Activated CD4-positive, alpha-beta T cell treated with anti-CD3 and anti-CD28 coated beads for 24 hours (primary cell): ENCODE measurements around the gene ASF1B.
A peak's percentile ranks its signal among the peaks of the same experiment; 100 is the strongest.

Experiments used
- DNase-seq, 2 donors: peaks; one replicate each; pipeline ENCODE4 v3.0.0-alpha.2; 2020; ENCODE audit warnings: low read depth in 2 of 2

The ASF1B gene

GRCh38 chr19:14138576-14139265, 2.3 kb upstream of the ASF1B start:
- DNase-seq: no peak

- DNase-seq: no peak
Measured at GRCh38 chr19:14135985-14136508, 342 bp downstream of the ASF1B start.

GRCh38 chr19:14135355-14135754, 1.0 kb downstream of the ASF1B start:
- no peak for DNase-seq

GRCh38 chr19:14127929-14128509, 8.4 kb downstream of the ASF1B start:
- DNase-seq: no peak

DNA sequence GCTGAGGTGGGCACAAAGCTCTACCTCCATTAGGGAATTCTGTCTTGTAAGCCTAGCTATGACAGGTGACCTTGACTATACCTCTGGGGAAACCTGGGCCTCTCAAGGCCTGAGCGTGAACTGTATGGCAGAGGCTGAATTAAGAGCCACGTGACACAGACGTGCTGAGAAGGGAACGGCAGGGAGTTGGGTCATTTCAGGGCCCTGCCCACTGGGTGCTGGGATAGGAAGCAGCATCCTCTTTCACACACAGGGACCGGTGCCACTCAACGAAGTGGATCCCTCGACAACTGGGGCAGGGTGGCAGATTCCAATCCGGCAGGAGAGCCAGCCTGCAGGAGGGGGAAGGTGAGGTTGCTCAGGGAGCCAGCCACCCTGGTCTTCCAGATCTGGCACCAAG, 9.2 kb downstream of the ASF1B start:
- DNase-seq: no peak

GRCh38 chr19:14122924-14123323, 13.5 kb downstream of the ASF1B start:
- DNase-seq: no peak

- no peak for DNase-seq
Measured at GRCh38 chr19:14120497-14120780, 15.9 kb downstream of the ASF1B start.

- no peak for DNase-seq
Measured at GRCh38 chr19:14119644-14120496, 16.5 kb downstream of the ASF1B start.

- no peak for DNase-seq
Measured at GRCh38 chr19:14119146-14119545, 17.2 kb downstream of the ASF1B start.

DNA sequence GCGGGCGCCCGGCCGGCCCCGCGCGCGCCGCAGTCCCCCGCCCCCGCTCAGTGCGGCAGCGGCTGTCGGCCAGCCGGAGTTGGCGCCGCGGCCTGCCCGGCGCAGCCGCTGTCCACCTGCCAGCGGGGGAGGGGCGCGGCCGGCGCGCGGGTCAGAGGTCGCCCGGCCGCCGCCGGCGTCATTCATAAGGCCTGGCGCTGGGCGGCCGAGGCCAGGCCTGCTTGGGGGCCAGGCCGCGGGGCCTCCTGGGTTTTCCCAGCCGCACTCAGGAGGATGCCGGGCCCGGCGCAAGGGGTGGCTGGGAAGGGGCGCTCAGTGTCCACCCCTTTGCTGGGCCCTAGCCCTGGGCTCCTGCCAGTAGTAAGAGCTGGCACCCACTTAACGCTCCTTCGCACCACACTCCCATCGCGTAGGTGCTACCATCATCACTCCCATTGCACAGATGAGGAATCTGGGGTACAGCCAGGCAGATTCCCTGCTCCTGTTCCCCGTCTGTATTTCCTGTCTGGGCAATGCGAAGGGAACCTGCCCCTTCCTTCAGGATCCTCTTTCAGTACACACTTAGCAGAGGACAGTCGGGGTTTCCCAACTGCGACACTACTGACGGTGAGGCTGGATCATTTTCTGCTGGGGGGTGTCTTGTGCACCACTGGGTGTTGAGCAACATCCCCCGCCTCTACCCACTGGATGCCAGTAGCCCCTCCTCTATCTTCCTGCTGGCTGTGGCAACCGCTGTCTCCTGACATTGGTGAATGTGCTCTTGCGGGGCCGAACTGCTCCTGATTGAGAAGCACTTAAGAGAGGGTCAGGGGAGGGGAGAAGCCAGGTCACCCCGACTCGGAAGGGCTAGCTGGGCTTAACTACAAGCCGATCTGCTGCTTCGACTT, 18.0 kb downstream of the ASF1B start:
- DNase-seq: no peak

- peak; percentile 96 to 97 for DNase-seq
Measured at GRCh38 chr19:14117668-14118164, 18.7 kb downstream of the ASF1B start, which contains the start of gene PRKACA. TSS of gene PRKACA (minus strand) at chr19:14117762. CDS start at chr19:14117547, 215 bp downstream.

DNA sequence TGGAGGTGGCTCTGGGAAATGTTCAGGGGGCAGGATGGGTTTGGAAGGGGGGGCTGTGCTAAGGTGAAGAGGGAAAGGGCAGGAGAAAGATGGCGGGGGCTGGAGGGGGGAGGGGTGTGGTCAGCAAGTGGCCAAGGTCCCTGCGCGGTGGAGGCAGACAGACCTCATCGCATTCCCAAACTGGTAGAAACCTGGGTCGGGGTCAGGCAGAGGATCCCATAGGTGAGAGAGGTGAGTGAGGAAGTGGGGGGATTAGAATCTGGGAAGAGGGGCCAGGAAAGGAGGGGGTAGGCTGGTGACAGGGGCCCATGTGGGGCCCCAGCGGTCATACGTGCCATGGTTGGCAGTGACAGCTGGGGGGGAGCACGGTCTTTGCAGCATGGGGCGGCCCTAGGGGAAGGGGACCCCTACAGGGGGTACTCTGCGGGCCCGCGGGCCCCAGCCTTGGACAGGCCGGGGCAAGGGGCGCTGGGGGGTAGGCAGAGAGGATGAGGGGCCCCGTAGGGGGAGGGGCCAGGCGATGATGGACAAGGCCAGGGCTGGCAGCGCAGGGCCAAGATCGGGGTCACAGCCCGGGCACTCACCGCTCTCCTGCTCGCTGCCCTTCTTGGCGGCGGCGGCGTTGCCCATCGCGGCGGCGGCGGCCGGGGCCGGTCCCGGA, 19.3 kb downstream of the ASF1B start:
- DNase-seq: no peak

- DNase-seq: no peak
Measured at GRCh38 chr19:14116525-14116917, 19.9 kb downstream of the ASF1B start.

- DNase-seq: no peak
Measured at GRCh38 chr19:14115756-14116155, 20.6 kb downstream of the ASF1B start.

DNA sequence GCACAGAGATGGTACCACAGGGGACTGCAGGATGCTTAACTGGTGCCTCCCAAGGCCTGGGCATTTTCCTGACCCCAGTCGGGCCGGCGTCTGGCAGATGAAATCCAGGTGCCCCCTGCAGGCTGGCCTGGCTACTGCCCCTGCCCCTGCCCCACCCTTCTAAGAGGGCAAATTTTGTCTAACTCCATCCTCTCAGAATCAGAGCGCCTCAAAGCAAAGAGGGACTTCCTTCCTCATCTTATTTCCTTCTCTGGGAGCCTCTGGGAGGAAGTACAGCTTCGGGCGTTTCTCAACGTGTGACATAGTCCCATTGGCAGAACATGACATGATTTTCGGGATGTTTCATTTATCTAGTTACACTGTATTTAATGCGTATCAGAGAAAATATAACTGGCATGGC, 21.5 kb downstream of the ASF1B start:
- peak; percentile 27 to 38 for DNase-seq

DNA sequence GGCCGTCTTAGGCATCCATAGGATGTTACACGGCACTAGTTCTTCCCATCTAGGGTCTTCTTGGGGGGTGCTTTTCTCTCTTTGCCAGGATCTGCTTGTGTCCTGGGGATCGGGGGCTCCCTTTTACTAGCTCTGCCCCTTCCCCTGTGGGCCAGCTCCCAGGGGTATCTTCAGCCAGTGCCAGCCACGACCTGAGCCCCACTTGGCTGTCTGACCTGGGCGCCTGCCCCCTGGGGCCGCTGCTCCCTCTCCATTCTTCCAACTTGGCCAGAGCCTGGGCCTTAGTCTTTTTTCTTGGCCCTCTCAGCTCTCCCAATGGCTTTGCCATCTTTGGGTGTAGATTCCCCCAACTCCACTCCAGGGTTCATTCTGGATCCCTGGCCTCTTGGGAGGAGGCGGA, 21.9 kb downstream of the ASF1B start:
- no peak for DNase-seq

DNA sequence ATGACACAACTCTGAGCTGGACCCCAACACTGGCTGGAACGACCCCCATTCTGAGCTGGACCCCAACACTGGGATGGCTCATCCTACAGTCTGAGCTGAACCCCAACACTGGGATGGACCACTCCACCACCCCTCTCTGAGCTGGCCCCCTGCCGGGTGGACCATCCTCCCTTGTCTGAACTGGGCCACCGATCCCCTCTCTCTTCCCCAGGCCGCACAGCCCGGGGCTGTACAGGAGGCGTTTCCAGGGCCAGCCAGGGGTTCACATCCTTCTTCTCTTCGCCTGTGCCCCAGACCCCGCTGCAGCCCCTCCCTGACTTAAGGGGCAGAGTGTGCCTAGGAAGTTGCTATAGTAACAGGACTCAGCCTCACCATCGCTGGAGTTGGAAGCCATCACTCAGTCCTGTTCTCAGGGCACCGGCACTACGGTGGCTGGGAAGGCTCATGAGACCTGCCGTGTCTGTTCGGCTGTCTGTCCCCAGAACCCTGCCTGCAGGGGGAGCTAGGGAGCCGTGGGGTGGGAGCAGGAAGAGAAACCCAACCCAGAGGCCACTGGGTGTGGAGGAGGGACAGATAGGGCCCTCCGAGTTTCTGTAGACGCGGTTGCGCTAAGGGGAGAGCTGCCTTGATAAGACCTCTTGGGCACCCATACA, 22.5 kb downstream of the ASF1B start:
- peak in 1 of 2 donors; percentile 44 for DNase-seq

GRCh38 chr19:14112809-14113385, 23.5 kb downstream of the ASF1B start:
- no peak for DNase-seq

DNA sequence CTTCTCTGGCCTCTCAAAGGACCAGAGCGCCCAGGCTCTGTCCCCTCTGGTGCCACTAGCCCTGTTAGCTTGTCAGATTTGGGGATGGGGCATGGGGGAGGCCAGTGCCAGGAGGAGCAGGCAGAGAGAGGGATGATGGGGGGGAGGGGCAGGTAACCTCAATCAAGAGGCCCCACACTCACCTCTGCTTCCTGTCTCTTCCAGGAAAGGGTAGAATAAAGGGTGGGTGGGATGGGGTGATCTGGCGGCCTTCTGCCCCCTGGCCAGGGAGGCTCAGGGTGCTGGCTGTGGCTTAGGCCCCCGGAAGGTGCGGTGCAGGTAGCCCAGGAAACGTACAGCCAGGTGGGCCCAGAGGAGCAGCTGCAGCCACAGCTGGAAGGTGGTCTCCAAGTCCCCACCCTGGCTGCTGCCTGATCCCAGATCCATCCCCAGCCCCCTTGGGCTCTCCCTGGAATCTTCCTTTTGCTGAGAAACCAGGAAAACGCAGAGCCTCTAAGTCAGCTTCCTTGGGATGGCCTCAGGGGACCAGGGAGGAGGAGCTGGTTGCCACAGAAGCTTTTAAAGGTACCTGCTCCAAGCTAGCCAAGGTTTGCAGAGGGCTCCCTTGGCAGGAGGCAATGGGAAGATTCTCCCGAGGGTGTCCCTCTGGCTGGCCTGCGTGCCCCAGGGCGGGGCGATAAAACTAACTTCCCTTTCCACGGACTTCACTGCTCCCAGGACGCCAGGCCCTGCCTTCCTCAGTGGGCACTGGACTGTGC, 24.2 kb downstream of the ASF1B start:
- DNase-seq: no peak
